Activated naive CD4-positive, alpha-beta T cell treated with anti-CD3 and anti-CD28 coated beads, Interleukin-2, amount 50 U/mL, for 72 hours (primary cell): ENCODE measurements around the gene NUDT4. TPM values are rescaled to one million over a fixed set of nuclear protein-coding genes. Genes with fewer than 3 reads are reported as not detected.
"Not testable (repeated sequence)": the region's sequence is repeated elsewhere in the genome, so short reads cannot be mapped to it uniquely, and the experiment has no call there.

Experiments used
- ATAC-seq, 2 donors: fragments of 150-1000 bp; cut with Tn5 transposase; 2 replicates each; pipeline ENCODE4 v1.10.0; 2021; ENCODE audit warnings: mild to moderate bottlenecking in 2 of 2, moderate library complexity in 2 of 2
- DNase-seq, 2 donors: peaks; one replicate each; pipeline ENCODE4 v3.0.0; 2021 to 2022; ENCODE audit warnings: low spot score in 2 of 2
- H3K27ac Mint-ChIP-seq, 2 donors: one replicate each; pipeline ENCODE4 v1.8.0; 2022; ENCODE audit warnings: mild to moderate bottlenecking in 2 of 2, mixed read lengths in 2 of 2
- H3K36me3 Mint-ChIP-seq, 2 donors: one replicate each; pipeline ENCODE4 v1.8.0; 2022; ENCODE audit warnings: mixed read lengths in 2 of 2
- H3K9me3 Mint-ChIP-seq, 2 donors: one replicate each; pipeline ENCODE4 v1.8.0; 2022; ENCODE audit warnings: mixed read lengths in 2 of 2
- total RNA-seq, 2 donors: library from RNA; stranded (reverse); gene quantifications; one replicate each; pipeline ENCODE4 v1.2.3, GENCODE V29; 2022

Gene NUDT4
- total RNA-seq, 2 donors from 2014 or later, result 65.6 to 88.9 TPM

GRCh38 chr12:93432031-93432430, 54.3 kb downstream of the NUDT4 start:
- H3K27ac Mint-ChIP-seq, result peak overlapping the region in 1 of 2 donors; percentile 40
- not testable (repeated sequence) for H3K9me3 Mint-ChIP-seq, H3K36me3 Mint-ChIP-seq, DNase-seq, ATAC-seq

- ATAC-seq, result no peak
- no peak overlapping the region for H3K27ac Mint-ChIP-seq
- peaks cover 0 to 4% of the 10 kb centered on the region in 2 donors for H3K36me3 Mint-ChIP-seq
- no peak for DNase-seq
- H3K9me3 Mint-ChIP-seq, result no peaks in the 10 kb centered on the region
Measured at GRCh38 chr12:93434256-93434865, 56.6 kb downstream of the NUDT4 start.

GRCh38 chr12:93438266-93439050, 60.7 kb downstream of the NUDT4 start:
- Mint-ChIP-seq H3K27ac (peak overlapping the region; percentile 63 to 99), H3K9me3 (no peaks in the 10 kb centered on the region)

GRCh38 chr12:93440043-93440835, 62.5 kb downstream of the NUDT4 start:
- no peak for DNase-seq
- no peak for ATAC-seq
- Mint-ChIP-seq H3K36me3 (peaks cover 20 to 22% of the 10 kb centered on the region in 2 donors), H3K9me3 (no peaks in the 10 kb centered on the region), H3K27ac (peak overlapping the region; percentile 99)

More at GRCh38 chr12:93438266-93439050, 60.7 kb downstream of the NUDT4 start:
- H3K36me3 Mint-ChIP-seq, result peaks cover 20 to 22% of the 10 kb centered on the region in 2 donors
- no peak for ATAC-seq
- DNase-seq, result no peak

- DNase-seq (peak; percentile 32 to 62), ATAC-seq (peak in 1 of 2 donors; percentile 16)
- H3K27ac Mint-ChIP-seq, result peak overlapping the region; percentile 99
- no peaks in the 10 kb centered on the region for H3K9me3 Mint-ChIP-seq
- H3K36me3 Mint-ChIP-seq, result peaks cover 20 to 22% of the 10 kb centered on the region in 2 donors
Measured at GRCh38 chr12:93441081-93441616, 63.4 kb downstream of the NUDT4 start.

GRCh38 chr12:93441617-93442410, 64.1 kb downstream of the NUDT4 start, which contains the start of gene UBE2N:
Gene UBE2N, minus strand, starts transcription at chr12:93441947. Its CDS starts 63 bp downstream, at chr12:93441884.
- ATAC-seq (peak; percentile 85 to 93), DNase-seq (peak; percentile 92 to 97)
- Mint-ChIP-seq H3K9me3 (no peaks in the 10 kb centered on the region), H3K36me3 (peaks cover 20 to 22% of the 10 kb centered on the region in 2 donors), H3K27ac (peak within 1 kb of the TSS; percentile 99)

- Mint-ChIP-seq H3K9me3 (no peaks in the 10 kb centered on the region), H3K27ac (peak overlapping the region; percentile 98 to 99), H3K36me3 (peaks cover 20 to 22% of the 10 kb centered on the region in 2 donors)
- DNase-seq, result no peak
- no peak for ATAC-seq
Measured at GRCh38 chr12:93442411-93443340, 65.0 kb downstream of the NUDT4 start.

- ATAC-seq, result no peak
- no peak for DNase-seq
- H3K36me3 Mint-ChIP-seq, result peaks cover 20 to 22% of the 10 kb centered on the region in 2 donors
- no peaks in the 10 kb centered on the region for H3K9me3 Mint-ChIP-seq
- no peak overlapping the region for H3K27ac Mint-ChIP-seq
Measured at GRCh38 chr12:93443576-93443975, 65.9 kb downstream of the NUDT4 start.

- peaks cover 0 to 2% of the 10 kb centered on the region in 2 donors for H3K36me3 Mint-ChIP-seq
- no peak for DNase-seq
- peak overlapping the region; percentile 44 to 85 for H3K27ac Mint-ChIP-seq
- peak; percentile 67 to 84 for ATAC-seq
- H3K9me3 Mint-ChIP-seq, result no peaks in the 10 kb centered on the region
Measured at GRCh38 chr12:93447555-93448290, 70.0 kb downstream of the NUDT4 start.

GRCh38 chr12:93448796-93449195, 71.1 kb downstream of the NUDT4 start:
- DNase-seq, result no peak
- H3K9me3 Mint-ChIP-seq, result no peaks in the 10 kb centered on the region
- ATAC-seq, result peak in 1 of 2 donors; percentile 25
- no peak overlapping the region for H3K27ac Mint-ChIP-seq
- H3K36me3 Mint-ChIP-seq, result no peaks in the 10 kb centered on the region

GRCh38 chr12:93449277-93449676, 71.6 kb downstream of the NUDT4 start:
- H3K9me3 Mint-ChIP-seq, result no peaks in the 10 kb centered on the region
- peak in 1 of 2 donors; percentile 61 for ATAC-seq

GRCh38 chr12:93451423-93452158, 73.9 kb downstream of the NUDT4 start:
- Mint-ChIP-seq H3K36me3 (no peaks in the 10 kb centered on the region), H3K9me3 (no peaks in the 10 kb centered on the region), H3K27ac (peak overlapping the region in 1 of 2 donors; percentile 49)
- DNase-seq (no peak), ATAC-seq (no peak)

More at GRCh38 chr12:93449277-93449676, 71.6 kb downstream of the NUDT4 start:
- no peaks in the 10 kb centered on the region for H3K36me3 Mint-ChIP-seq
- peak overlapping the region in 1 of 2 donors; percentile 62 for H3K27ac Mint-ChIP-seq
- DNase-seq, result no peak

GRCh38 chr12:93453633-93454032, 75.9 kb downstream of the NUDT4 start:
- Mint-ChIP-seq H3K9me3 (no peaks in the 10 kb centered on the region), H3K36me3 (no peaks in the 10 kb centered on the region), H3K27ac (no peak overlapping the region)
- DNase-seq (no peak), ATAC-seq (no peak)

- Mint-ChIP-seq H3K36me3 (no peaks in the 10 kb centered on the region), H3K9me3 (no peaks in the 10 kb centered on the region), H3K27ac (no peak overlapping the region)
- DNase-seq (no peak), ATAC-seq (no peak)
Measured at GRCh38 chr12:93456077-93456476, 78.4 kb downstream of the NUDT4 start.
